ENCODE data around the gene NCAPG2. TPM values are rescaled to one million over a fixed set of nuclear protein-coding genes. Genes with fewer than 3 reads are reported as not detected.

NCAPG2 gene
- polyA plus RNA-seq, 1 of the 3 experiments (the other 2 are of a cell fraction) = 25.0 TPM

DNA sequence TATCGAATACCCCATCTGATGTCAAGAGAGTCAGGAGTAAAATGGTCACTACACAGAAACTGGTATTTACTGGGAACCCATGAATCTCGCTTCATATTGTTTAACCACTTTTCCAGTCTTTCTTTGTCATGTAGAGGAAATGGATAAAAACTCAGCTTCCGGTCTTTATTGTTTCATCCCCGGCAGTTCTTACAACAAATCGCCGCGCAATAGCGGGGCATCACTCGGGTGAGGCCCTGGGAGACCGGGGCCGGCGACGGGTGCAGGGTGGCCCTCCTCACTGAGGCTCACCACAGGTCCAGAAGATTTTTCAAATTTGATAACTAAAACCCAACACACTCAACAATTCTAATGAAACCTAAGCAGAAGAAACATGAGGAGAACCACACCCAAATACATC lies 81.4 kb downstream of the NCAPG2 start:
- Histone ChIP-seq H3K36me3 (replicated peaks in 1 of 2; ENCODE audit: control insufficient read depth in 1 of 2, insufficient read depth in 2 of 2, low read length in 1 of 2) (peaks cover 0 to 12% of the 10 kb centered on the region in 2 experiments), H3K27me3 (ENCODE audit: insufficient read depth) (no peaks in the 10 kb centered on the region)
- POLR2A ChIA-PET = no interaction called here

More for the DNA sequence above, 81.4 kb downstream of the NCAPG2 start:
- no peaks in the 10 kb centered on the region for H3K9me3 ChIP-seq
- 98% methylated on average over 13 of the region's 13 CpGs for WGBS (ENCODE audit: low lambda C conversion rate)
- CTCF ChIA-PET = no interaction called here
- TF ChIP-seq USF2 (IDR thresholded peaks at IDR 0.05; ENCODE audit: borderline replicate concordance, low read depth, low read length) (no peak), USF1 (IDR thresholded peaks at IDR 0.05; ENCODE audit: borderline replicate concordance, low read depth) (no peak), YY1 (IDR thresholded peaks at IDR 0.05; ENCODE audit: low read depth) (no peak), SIN3A (IDR thresholded peaks at IDR 0.05; ENCODE audit: borderline replicate concordance, low read depth, low read length) (no peak), REST (IDR thresholded peaks at IDR 0.05; ENCODE audit: low read depth, low read length) (no peak), FOXJ3 (CRISPR knock-in tag; IDR thresholded peaks at IDR 0.05) (no peak), GABPA (IDR thresholded peaks at IDR 0.05; ENCODE audit: low read depth) (no peak), PBX3 (IDR thresholded peaks at IDR 0.05) (no peak), GATA2 (CRISPR knock-in tag; IDR thresholded peaks at IDR 0.05) (no peak)
- H3K9ac ChIP-seq = no peak overlapping the region
- H4K20me1 ChIP-seq (ENCODE audit: insufficient read depth) = no peaks in the 10 kb centered on the region
- H3K4me3 ChIP-seq (ENCODE audit: low read depth in 2 of 2, low read length in 1 of 2) = no peak overlapping the region
- H3K27ac ChIP-seq (ENCODE audit: low read depth in 2 of 2, low read length in 1 of 2) = no peak overlapping the region
- DNase-seq = no peak
- no peaks in the 10 kb centered on the region for H3K79me2 ChIP-seq (ENCODE audit: insufficient read depth)
- no peaks in the 10 kb centered on the region for H3K9me2 ChIP-seq
- no peaks in the 10 kb centered on the region for H3F3A ChIP-seq (replicated peaks; ENCODE audit: insufficient read depth)
- H3K4me1 ChIP-seq (ENCODE audit: control insufficient read depth in 1 of 2, insufficient read depth in 2 of 2, low read depth in 1 of 2, low read length in 1 of 2) = no peaks in the 10 kb centered on the region
- H2AFZ ChIP-seq (ENCODE audit: low read depth) = no peak overlapping the region
- no peak overlapping the region for H3K4me2 ChIP-seq

All from SK-N-SH (cell line).